ENCODE data around the gene LAMA2.

LAMA2 gene

DNA sequence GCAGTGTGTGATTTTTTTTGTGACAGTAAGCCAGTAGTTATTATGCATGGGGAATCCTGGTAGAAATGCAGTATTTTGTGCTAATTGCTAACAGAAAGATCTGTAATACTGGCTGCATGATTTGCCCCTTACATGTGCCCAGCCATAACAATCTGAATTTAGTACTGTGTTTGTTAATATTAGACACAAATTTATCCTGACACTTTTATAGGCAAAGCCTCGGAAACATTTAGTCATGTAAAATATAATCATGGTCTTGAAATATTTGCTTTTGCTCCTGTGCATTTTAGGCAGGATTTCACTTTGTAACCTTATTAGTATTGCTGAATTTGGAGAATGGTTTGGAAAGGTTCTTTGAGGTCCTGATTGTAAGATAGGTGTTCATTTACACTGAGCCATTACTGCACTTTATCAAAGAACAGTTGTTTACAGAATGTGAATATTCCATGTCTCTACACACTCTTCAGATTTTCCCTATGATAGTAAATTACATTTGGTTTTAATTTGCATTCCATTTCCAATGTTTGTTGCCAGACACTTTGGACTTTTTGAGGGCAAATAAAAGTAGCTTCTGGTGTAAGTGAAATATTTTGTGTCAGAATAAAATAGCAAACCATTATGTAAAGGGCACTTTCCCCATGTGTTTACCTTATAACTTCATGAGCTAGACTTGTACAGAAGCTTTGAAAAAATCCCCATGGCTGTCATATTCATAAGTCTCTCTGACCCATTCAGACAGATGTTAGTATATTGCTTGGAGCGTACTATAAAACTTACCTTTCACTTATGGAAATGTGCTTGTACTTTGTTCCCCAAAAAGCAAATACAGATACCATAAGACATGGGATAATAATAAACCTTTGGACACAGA is 477.1 kb downstream of the LAMA2 start:
- TF ChIP-seq, protein P1, sequence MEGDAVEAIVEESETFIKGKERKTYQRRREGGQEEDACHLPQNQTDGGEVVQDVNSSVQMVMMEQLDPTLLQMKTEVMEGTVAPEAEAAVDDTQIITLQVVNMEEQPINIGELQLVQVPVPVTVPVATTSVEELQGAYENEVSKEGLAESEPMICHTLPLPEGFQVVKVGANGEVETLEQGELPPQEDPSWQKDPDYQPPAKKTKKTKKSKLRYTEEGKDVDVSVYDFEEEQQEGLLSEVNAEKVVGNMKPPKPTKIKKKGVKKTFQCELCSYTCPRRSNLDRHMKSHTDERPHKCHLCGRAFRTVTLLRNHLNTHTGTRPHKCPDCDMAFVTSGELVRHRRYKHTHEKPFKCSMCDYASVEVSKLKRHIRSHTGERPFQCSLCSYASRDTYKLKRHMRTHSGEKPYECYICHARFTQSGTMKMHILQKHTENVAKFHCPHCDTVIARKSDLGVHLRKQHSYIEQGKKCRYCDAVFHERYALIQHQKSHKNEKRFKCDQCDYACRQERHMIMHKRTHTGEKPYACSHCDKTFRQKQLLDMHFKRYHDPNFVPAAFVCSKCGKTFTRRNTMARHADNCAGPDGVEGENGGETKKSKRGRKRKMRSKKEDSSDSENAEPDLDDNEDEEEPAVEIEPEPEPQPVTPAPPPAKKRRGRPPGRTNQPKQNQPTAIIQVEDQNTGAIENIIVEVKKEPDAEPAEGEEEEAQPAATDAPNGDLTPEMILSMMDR (IDR thresholded peaks at IDR 0.05; ENCODE audit: low read depth, low read length, missing control alignments): no peak
- DNase-seq (ENCODE audit: extremely low read depth, low read depth): peak; percentile 29
- no peak overlapping the region for H3K4me3 ChIP-seq (replicated peaks; ENCODE audit: low read depth, low read length)

DNA sequence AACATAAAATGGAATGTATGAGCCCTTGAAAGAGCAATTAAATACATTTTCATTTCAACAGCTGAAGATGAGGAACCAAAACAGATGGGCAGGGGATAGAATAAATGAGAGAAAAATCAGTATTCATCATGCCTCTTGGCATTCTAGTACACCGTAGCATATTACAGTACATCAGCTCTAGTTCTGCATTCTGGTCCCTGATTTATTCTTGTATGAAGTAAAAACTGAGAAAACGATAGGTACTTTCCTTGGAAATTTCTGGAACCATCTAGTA is 477.7 kb downstream of the LAMA2 start:
- DNase-seq (ENCODE audit: extremely low read depth, low read depth): no peak
- TF ChIP-seq, protein P1 (IDR thresholded peaks at IDR 0.05; ENCODE audit: low read depth, low read length, missing control alignments): no peak
- no peak overlapping the region for H3K4me3 ChIP-seq (replicated peaks; ENCODE audit: low read depth, low read length)

DNA sequence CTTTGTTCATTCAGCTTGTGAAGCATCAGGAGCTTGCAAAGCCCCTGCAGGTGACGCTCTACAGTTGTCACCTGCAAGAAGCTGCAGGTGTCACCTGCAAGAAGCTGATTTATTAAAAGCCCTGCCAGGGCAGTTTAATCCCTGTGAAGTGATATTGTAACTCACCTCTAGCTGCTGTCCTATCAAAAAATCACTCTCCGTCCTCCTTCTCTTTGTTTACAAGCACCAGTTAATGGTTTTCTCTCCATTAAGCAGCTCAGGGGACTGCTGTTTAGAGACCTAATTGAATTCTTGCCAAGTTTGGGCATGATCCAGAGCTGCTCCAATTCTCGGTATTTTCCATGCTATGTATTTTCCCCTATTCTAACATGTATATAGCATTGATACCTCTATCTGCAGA is 481.1 kb downstream of the LAMA2 start:
- no peak for DNase-seq (ENCODE audit: extremely low read depth, low read depth)
- TF ChIP-seq, protein P1 (IDR thresholded peaks at IDR 0.05; ENCODE audit: low read depth, low read length, missing control alignments): no peak
- H3K4me3 ChIP-seq (replicated peaks; ENCODE audit: low read depth, low read length): no peak overlapping the region

DNA sequence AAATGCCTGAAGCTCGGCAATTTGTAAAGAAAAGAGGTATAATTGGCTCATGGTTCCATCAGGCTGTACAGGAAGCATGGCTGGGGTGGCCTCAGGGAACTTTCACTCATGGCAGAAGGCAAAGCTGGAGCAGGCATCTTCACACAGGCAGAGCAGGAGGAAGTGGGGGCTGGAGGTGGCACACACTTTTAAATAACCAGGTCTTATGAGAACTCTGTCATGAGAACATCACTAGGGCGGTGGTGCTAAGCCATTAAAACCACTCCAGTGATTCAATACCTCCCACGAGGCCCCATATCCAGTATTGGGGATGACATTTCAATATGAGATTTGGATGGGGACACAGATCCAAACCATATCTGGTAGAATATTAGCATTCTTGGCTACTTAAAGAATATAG is 481.8 kb downstream of the LAMA2 start:
- DNase-seq (ENCODE audit: extremely low read depth, low read depth): no peak
- H3K4me3 ChIP-seq (replicated peaks; ENCODE audit: low read depth, low read length): no peak overlapping the region
- TF ChIP-seq, protein P1 (IDR thresholded peaks at IDR 0.05; ENCODE audit: low read depth, low read length, missing control alignments): no peak

DNA sequence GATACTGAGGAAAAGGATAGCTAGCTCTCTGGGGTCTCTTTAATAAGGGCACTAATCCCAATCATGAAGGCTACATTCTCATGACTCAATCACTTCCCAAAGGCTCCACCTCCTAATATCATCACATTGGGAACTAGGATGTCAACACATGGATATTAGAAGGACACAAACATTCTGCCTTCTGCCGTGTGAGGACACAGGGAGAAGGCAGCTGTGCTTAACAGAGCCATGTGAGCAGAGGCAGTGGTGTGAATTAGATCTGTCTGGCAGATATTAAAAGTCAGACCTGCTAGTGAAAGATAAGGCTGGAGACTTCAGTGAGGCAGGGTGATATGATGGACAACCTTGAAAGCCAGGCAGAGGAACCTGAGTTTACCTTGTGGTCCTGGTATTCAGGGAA is 485.1 kb downstream of the LAMA2 start:
- TF ChIP-seq, protein P1 (IDR thresholded peaks at IDR 0.05; ENCODE audit: low read depth, low read length, missing control alignments): no peak
- no peak overlapping the region for H3K4me3 ChIP-seq (replicated peaks; ENCODE audit: low read depth, low read length)
- DNase-seq (ENCODE audit: extremely low read depth, low read depth): no peak

DNA sequence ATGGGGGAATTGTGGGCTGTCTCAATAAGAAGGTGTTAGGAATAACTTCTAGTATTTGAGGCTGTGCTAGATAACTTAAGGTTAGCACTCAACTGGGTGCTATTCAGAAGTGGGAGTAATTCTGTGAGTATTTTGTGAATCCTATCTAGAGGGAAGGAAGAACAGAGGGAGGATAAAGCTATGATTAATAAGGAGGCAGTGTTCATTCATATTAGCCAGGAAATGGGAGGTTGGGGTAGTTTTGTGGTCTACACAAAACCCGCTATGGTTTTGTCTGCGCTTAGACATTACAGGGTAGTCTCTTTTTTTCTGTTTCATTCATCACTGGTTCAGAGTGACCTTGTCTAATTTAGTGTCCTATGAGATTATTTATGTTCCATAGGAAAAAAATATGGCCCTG is 486.0 kb downstream of the LAMA2 start:
- H3K4me3 ChIP-seq (replicated peaks; ENCODE audit: low read depth, low read length): no peak overlapping the region
- TF ChIP-seq, protein P1 (IDR thresholded peaks at IDR 0.05; ENCODE audit: low read depth, low read length, missing control alignments): no peak
- DNase-seq (ENCODE audit: extremely low read depth, low read depth): no peak

DNA sequence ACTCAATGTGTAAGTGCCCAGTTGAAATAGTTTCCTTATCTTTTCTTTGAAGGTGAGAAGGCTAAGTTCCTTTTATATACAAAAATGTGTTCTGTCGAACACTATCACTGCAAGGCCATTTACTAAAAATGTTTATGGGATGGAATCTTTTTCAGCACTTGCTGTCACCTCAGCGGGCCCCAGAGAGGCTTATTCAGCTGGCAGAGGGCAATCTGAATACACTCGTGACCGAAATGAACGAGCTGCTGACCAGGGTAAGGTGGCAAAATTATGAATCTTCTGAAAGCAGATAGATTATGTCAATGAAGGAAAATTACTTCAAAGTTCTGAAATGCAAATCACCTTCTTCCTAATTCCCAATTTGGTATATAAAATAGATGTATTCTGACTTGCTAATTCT is 486.8 kb downstream of the LAMA2 start:
- TF ChIP-seq, protein P1 (IDR thresholded peaks at IDR 0.05; ENCODE audit: low read depth, low read length, missing control alignments): no peak
- no peak for DNase-seq (ENCODE audit: extremely low read depth, low read depth)
- H3K4me3 ChIP-seq (replicated peaks; ENCODE audit: low read depth, low read length): no peak overlapping the region

Measured in HFF-Myc (cell line).